ENCODE measurements around the gene ALDOA. TPM values are rescaled to one million over a fixed set of nuclear protein-coding genes. Genes with fewer than 3 reads are reported as not detected.

The ALDOA gene
- polyA plus RNA-seq, 10 donors, result 1,170 to 2,766 (median 2,118) TPM

DNA sequence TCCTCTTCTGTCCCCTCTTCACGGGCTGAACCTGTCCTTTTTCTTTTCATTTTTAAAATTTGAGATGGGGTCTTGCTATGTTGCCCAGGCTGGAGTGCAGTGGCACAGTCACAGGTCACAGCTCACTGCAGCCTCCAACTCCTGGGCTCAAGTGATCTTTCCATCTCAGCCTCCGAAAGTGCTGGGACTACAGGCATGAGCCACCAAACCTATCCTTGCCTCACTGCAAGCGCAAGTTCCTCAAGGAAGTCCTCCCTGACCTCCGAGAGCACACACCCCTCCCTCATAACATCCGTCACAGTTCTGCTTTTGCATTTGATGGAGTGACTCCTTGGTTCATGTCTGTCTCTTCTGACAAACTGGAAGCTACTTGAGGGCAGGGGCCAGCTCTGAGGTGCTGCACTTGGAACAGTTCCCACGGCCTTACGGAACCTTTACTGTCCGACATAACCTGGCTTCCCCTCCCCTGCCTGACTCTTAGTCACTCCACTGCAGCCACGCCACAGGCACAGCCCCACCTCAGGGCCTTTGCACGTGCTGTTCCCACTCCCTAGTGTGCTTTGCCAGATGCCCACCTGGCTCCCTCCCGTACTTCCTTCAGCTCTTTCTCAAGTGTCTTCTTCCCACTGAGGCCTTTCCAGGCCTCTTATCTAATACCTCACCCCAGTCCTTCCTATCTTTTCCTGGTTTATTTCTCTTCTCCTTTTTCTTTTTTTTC is 21.8 kb downstream of the ALDOA start:
- no peak for DNase-seq

DNA sequence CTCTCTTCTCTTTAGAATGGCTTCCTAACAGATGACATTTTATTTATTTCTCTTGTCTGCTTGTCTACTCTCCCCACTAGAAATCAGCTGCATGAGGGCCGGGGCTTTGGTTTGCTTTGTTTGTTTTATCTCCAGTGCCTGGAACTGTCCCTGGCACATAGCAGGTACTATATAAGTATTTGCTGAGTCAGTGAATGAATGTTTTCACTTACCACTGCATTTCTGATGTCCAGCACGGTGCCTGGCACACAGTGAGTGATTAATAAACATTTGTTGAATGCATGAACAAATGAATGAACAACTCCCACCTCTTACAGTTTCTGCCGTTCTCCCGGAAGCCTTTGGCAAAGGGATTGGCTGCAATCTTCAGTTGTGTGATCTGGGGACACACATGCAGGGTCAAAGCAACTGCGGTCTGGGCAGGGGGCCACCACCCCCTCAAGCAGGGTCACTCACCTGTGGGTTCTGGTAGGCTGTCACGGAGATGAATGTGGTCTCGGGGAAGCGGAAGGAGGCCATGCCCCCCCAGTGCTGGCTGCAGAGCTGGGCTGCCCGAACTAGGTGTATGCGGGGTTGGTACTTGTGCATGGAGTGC is 22.8 kb downstream of the ALDOA start:
- no peak for DNase-seq

DNA sequence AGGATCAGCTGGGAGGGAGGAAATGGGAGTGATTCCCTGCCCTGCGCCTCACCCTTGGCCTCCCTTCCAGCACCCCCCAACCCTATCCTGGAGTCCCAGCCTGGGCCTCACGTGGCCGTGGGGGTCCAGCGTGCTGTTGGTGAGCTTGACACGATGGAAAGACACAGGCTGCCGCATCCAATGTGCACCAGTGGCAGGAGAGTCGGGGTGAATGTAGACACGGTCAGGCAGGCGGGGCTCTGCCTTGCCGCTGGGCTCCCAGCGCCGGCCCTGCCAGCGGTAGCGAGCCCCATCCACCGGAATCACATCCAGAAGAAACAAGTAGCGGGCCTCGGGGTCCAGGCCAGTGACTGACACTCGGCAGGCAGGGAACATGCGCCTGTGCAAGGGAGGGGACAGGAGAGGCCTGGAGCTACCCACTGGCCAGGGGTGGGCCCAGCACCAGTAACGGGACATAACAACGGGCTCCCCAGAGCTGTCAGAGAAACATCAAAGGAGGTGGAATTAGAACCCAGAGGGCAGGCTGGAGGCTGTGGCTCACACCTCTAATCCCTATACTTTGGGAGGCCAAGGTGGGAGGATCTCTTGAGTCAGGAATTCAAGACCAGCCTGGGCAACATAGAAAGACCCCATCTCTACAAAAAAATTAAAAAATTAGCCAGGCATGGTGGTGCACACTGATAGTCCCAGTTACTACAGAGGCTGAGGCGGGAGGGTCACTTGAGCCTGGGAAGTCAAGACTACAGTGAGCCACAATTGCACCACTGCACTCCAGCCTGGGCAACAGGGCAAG is 23.5 kb downstream of the ALDOA start:
- no peak for DNase-seq

DNA sequence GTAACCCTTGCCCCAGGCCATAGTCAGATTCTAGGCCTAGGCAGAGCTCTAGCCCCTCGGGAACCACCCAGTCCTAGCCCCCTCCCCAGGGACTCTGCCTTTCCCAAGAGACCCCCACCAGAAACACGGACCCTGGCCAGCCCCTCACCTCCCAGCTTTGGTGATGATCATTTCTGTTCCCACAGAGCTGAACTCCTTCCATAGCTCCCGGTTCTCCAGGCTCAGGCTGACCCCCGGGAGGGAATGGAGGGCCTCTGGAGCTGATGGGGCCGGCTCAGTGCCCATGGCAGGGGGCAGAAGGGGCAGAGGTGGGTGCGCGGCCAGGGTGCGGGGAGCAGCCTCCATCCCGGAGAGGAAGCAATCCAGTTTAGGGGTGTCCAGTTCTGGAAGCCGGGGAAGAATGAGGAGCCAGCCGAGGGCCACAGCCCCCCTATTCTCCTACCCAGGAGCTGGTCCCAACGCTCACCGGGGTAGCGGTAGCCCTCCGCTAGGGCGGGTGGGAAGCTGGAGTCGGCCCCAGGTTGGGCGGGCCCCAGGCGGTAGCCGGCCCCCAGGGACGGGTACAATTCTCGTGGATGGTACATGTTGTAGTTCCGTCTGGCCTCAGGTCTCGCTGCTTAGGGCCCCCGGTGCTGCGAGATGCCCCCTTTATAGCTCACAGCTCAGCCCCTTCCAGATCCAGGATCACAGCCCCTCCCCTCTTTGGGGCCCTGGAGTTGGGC is 25.2 kb downstream of the ALDOA start:
- no peak for DNase-seq

DNA sequence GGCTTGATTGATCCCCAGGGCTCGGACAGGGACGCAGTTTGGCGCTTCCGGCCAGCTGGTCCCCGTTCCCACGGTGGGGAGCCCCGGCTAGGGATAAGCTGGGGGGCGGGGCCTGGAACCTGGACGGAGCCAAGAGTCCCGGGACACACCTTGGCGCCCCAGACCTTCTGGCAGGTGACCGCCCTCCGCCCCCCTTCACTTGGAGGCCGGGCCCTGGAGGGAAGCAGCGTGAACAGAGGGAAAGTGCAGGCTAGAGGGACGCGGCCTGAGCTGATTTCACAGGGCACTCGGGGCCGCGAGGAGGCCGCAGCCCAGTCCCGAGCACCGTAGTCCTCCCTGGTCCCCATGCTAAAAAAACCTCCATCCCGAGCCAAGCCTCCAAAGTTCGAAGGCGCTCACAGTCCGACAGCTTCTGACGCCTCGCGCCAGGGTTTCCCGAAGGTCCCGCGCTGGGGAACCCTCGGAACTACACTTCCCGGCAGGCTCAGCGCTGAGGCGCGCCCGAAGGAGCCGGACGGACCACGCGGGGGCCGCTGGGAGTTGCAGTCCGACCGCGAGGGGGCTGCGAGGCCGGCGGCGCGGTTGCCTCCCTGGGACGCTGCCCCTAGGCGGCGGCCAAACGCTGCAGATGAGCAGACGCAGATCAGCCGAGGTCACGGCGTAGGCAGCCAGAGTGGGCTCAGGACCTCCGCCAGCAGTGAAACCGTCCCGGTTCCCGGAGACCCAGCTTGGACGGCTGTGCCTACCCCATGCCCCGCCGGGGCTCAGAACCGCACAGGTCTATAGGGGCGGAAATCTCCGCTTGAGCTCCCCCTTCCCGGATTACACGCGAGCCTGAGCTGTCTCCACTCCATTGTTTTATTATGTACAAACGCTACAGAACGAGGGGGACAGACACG is 26.2 kb downstream of the ALDOA start, which contains the start of gene TBX6:
TSS of gene TBX6 (minus strand) at position 451 of the 899 bp plus-strand sequence. CDS start 731 bp downstream, outside the sequence.
- DNase-seq, result peak; percentile 89 to 97 (median 94)

DNA sequence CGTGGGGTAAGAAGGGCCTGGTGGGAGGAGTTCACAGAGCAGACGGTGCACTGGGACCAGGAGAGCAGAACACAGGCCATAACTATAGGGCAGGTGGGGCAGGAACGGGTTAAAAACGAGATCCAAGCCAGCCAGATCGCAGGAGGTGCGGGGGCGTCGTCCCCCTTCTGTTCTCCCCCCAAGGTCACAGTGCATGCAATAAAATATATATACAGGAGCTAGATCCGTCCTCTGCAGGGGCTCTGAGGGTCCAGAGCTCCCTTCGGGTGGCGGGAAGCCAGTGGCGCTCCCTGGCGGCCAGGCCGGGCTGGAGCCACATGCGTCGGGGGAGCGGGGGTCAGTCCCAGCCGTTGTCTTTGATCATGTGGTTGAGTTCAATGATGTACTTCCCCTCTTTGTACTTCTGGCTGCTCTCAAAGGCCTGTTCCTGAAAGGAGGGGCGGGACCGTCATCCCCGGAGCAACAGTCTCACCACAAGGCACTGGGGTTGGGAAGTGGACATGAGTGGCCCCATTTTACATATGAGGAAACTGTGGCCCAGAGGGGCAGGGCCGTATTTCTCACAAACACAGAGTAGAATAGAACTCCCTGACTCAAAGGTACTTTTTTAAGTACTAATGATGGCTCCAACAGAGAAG is 26.9 kb downstream of the ALDOA start:
- DNase-seq, result peak in 2 of 3 donors; percentile 55 to 76

DNA sequence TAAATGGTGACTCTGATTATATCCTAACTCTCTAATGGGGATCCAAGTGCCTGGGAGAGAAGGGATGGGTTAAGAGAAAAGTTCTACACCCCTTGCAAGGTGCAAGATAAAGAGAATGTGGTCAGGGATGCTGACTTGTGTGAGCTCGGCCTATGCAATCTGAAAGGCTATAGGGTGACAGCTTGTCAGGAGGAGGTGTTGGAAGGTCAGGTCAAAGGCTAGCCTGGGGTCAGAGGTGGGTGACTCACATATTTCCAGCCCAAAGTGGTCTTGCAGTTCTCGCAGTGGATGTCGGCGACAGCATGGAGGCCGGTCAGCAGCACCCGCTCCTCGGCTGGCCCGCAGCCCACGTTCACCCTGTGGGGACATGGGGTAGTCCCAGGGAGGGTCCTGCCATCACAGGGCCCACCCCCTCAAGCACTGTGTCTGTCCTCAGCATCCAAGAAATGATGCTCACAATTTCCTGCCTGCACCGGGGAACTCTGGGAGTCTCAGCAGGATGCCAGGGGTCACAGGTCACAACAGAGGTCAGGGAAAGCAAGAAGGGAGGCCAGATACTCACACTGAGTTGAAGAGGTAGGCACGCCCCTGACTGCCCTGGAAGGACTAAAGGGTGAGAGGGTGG is 29.1 kb downstream of the ALDOA start:
- DNase-seq, result no peak

DNA sequence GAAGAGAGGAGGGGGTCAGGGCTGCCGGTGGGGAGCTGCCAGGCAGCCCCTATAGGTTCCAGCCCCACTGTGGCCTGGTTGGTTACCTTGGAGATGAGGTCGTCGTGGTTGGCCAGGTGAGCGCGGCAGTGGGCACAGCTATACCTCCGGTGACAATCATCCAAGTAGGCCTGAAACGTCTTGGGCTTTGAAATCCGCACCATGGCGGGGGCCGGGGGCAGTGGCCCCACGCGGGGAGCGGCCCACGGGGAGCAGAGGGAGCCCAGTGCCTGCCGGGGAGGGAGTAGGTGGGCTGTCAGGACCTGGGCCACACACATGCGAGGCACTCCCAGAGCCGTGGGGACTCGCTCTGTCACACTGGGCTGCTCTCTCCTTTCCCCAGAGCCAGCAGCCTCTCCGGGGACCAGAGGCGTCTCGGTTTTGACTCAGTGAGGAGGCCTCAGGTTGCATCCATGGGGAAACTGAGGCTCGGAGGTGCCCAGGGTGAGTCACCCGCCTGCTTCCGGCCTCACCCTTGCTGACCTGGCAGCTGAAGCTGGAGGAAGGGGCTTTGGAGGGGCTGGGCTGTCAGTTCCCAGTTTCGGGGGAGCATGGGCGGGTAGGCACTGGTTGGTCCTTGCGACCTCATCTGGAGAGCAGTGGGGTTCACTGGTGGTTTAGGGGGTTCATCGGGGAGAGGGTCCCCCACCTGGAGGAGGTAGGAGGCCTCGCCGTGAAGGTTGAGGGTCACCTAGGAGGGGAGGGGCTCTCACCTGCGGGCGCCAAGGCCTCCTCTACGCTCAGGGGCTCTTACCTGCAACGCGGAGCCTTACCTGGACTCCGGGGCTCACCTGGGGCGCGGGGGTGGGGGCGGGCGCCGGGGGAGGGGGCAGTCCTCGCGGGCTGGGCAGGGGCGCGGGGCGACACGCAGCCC is 29.9 kb downstream of the ALDOA start:
- no peak for DNase-seq

DNA sequence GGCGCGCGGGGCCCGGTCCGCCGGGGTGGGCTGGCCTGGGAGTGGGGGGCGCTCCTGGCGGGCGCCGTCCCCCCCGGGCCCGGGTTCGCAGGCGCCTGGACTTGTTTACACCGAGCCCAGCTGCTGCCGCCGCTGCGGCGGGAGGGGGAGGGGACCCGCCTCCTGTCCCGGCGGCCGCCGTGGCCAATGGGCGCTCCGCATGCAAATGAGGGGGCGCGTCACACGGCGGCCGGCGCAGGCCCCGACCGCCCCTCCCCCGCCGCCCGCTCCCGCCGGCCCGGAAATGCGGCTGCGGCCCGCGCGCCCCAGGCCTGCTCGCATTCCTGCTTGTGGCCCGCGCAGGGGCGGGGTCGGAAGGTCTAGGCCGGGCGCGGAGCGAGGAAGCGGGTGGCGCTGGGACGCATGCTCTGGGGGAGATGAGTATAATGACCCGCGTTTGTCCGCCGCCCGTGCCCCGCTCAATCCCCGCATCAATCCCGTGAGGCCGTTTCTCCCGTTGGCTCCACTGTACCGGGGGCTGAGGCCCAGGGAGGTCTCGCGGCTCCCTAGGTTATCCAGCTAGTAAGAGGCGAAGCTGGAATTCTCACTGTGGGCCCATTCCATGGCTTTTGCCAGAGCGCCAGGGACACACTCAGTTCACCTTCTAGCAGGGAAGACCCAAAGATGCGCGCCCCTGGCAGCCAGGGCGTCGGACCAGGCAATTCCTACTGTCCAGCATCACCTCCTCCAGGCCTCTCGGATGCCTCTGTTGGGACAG is 30.7 kb downstream of the ALDOA start, which contains the start of gene YPEL3:
TSS of gene YPEL3 (minus strand) at position 109 of the 757 bp plus-strand sequence. CDS start 731 bp downstream, outside the sequence.
- DNase-seq, result peak; percentile 89 to 96 (median 90)

DNA sequence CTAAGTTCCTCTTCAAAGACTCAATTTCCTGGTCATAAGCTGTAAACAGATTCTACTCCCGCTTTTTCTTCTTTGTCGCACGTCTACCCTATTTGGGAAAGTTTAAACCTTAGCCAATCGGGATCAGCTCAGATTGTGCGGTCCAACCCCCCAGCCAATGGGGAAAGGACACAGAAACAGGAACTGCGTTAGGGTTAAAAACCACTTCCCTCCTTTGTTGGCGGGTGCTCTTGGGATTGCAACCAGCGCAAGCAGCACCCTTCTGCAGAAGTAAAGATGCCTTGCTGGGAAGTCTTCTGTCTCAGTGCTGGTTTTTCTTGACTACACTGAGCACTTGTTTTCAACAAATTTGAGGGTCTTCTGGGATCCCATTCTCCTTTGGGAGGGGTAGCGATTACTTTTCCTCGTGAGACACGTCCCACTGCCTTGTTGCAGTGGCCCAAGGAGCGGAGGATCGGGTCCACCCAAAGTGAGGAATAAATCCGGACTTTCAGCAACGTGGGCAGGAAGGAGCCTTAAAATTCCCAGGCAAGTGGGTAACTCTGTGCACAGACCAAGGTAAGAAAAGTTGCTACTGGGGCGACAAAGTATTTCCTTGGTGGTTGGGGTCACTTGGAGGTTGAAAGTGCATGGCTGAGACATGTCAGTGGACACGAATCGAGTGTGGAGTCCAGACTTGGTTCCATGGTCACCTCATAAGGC is 31.5 kb downstream of the ALDOA start:
- no peak for DNase-seq

DNA sequence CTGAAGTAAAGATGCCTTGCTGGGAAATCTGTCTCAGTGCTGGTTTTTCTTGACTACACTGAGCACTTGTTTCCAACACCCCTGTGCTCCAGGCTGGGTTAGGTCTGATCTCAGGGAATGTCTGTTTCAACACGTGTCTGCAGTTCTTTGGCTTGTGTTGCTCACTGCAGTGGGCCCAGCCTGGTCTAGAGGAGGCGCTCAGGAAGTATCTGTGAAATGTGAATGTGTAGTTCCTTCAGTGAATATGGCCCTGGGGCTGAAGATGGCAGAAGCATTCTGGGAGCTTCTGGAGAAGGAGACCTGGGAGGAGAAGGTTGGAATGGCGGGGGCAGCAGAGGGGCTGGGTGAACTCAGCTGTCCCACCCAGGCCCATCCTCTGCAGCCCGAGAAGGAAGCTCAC is 38.5 kb downstream of the ALDOA start:
- no peak for DNase-seq

DNA sequence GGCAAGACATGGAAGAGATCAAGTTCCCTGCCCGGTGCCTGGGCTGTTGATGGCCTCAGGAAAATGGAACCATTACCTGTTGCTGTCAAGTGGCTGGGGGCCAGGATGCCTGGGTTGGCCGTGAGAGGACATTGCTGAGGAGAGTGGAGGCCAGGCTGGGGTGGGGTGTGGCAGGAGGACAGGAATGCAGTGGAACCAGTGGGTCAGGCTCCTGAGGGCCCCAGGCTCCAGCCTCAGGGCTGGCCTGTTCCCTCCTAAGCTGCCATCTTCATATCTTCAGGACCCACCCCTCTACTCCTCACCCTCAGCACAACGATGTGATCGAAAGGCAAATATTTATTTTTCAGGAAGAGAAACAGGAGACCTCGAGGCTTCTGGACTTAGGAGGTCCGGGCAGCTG is 38.9 kb downstream of the ALDOA start:
- no peak for DNase-seq

DNA sequence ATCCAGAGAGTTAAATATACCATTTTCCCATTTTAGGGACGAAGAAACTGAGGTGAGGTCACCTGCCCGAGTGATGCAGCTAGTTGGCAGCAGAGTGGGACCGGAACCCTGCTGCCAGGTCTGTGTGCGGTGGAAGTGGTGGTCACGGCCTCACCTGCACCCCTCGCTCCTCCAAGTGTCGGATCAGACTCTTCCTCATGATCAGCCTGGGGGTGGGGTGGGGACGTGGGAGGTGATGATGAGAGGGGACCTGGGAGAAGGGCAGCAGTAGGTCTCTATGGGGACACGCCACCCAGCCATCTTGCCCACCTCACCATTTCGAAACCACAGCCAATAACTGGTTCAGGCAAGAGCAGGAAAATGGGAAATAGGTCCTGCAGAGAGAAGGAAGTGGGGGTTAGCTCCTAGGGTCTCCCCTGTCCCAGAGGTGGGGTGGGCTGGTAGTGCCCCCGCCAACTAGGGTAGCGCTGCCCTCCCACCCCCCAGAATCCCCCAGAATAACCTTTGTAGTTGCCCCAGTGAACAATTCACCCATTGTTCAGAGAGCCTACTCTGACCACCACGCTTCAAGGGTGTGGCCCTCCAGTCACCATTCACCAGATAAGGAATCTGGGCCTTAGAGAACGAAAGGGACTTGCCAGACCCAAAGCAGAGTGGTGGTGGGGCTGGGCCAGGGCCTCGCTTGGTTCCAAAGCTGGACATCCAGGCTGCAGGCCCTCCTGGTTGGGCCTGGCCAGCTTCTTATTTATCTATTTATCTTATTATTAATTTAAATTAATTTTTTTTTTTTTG is 42.7 kb downstream of the ALDOA start:
- no peak for DNase-seq

DNA sequence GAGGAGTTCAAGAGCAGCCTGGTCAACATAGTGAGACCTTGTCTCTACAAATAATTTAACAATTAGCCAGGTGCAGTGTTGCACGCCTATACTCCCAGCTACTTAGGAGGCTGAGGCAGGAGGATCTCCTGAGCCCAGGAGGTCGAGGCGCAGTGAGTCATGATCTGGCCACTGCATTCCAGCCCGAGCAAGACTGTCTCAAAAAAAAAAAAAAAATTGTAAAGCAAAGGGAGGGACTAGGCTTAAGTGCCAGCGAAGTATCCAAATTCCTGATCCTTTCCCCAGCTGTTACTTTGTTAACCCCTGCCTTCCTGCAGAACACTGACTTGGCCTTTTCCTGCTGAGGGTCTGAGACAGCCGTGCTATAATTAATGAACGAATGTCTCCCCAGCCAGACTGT is 45.1 kb downstream of the ALDOA start:
- DNase-seq, result peak in 1 of 3 donors; percentile 73

DNA sequence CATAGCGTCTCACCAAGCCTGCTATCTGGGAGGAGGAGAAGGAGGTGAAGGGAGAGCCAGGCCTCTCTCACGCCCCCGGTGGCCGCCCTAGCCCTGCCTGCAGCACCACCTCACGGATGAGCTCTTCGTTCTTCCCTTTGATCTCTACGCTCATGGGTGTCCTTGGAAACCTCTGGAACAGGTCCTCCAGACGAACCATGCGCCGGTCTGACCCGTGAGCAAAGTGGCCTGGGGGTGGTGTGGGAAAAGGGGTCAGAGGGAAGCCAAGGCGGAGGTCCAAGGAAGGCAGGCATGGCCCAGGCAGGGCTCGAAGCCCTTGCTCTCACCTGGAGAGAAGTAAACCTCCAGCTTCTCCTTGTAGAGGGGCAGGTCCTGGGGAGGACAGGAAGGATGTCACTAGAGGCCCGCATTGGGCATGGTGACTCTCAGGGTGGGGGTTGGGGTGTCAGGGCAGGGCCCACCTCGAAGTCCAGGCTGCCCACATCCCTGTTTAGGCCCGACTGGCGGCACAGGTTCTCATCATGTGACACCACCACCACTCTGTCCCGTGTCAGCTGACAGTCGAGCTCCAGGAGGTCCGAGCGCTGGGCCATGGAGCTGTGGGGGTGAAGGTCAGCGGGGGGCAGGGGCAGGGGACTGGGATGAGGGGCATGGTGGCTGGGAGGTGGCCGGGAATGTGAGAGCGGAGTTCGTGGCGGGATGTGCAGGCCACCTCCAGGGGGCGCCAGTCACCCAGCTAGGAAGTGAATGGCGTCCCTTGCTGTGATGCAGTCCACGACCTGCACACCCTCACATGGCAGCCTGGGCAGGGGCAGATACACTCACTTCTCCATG is 46.9 kb downstream of the ALDOA start:
- no peak for DNase-seq

Data from muscle of back (tissue), 11 donors.